BJ (cell line): ENCODE measurements around the gene IKBKG. TPM values are rescaled to one million over a fixed set of nuclear protein-coding genes. Genes with fewer than 3 reads are reported as not detected.
"Not testable (repeated sequence)": the region's sequence is repeated elsewhere in the genome, so short reads cannot be mapped to it uniquely, and the experiment has no call there.

Source experiments
- CTCF ChIA-PET: fragments of 350-600 bp; formaldehyde crosslinking; extraction: SDS; loops from one replicate; lab custom pipeline; 2021; ENCODE audit warnings: antibody characterized with exemption, inconsistent platforms; lab: Yijun Ruan, JAX
- POLR2A ChIA-PET: fragments of 300-600 bp; sonication (Branson Sonifier 250); formaldehyde crosslinking; extraction: SDS; loops from one replicate; lab custom pipeline; 2021; ENCODE audit warnings: antibody characterized with exemption; lab: Charles Lee
- DNase-seq: peaks from one replicate; pipeline ENCODE4 v3.0.0-alpha.2; 2011; ENCODE audit warnings: low read depth
- H3K27me3 ChIP-seq: 2 replicates; pipeline ENCODE4 v1.6.0; 2011; ENCODE audit warnings: low read length; ENCODE audit not compliant: control insufficient read depth, insufficient read depth
- H3K36me3 ChIP-seq: 2 replicates; pipeline ENCODE4 v1.5.1; 2011; ENCODE audit warnings: low read length; ENCODE audit not compliant: control insufficient read depth, insufficient read depth
- H3K4me3 ChIP-seq: 2 replicates; pipeline ENCODE4 v1.5.1; 2011; ENCODE audit warnings: low read depth, mild to moderate bottlenecking, control low read depth, low read length
- CTCF ChIP-seq: IDR thresholded peaks from 2 replicates; pipeline ENCODE4 v1.5.1; 2011; ENCODE audit warnings: low read depth, mild to moderate bottlenecking, control low read depth, inconsistent platforms, low read length, moderate library complexity; ENCODE audit not compliant: insufficient read depth
- polyA minus RNA-seq: library from RNA; depleted of rRNA, polyadenylated mRNA; stranded (reverse); fragments of >200 nt; gene quantifications from 2 replicates; pipeline ENCODE4 v1.2.3, GENCODE V29; 2011; rRNA and poly(A)+ RNA removed
- polyA plus RNA-seq: library from polyadenylated mRNA; depleted of rRNA; stranded (reverse); fragments of >200 nt; gene quantifications from 2 replicates; pipeline ENCODE4 v1.2.3, GENCODE V29; 2011; rRNA removed

Gene IKBKG
- polyA plus RNA-seq (22.6 and 38.8 TPM in 2 replicates), polyA minus RNA-seq (8.2 and 13.5 TPM in 2 replicates)

GRCh38 chrX:154547245-154548027, at the start of gene IKBKG:
Gene IKBKG (plus strand): TSS chrX:154547620. CDS start chrX:154552003, 4,383 bp downstream.
- peaks cover 3% of the 10 kb centered on the region for H3K36me3 ChIP-seq
- POLR2A ChIA-PET: no interaction called here
- TF ChIP-seq CTCF: no peak
- CTCF ChIA-PET: interaction anchor here (0.6 to 1.0 kb wide), 2 partner anchors 36 to 185 kb away, joined by 3 to 4 read pairs; no protein-coding TSS in a partner anchor
- H3K4me3 ChIP-seq: peak within 1 kb of the TSS; percentile 51
- no peaks in the 10 kb centered on the region for H3K27me3 ChIP-seq
- DNase-seq: peak; percentile 47

- POLR2A ChIA-PET, DNase-seq, H3K4me3 ChIP-seq, H3K27me3 ChIP-seq, H3K36me3 ChIP-seq, CTCF ChIA-PET: not testable (repeated sequence)
Observed at GRCh38 chrX:154501423-154501822, 46.0 kb upstream of the IKBKG start.

- DNase-seq: no peak
- no peak for TF ChIP-seq CTCF
- H3K4me3 ChIP-seq: no peak overlapping the region
- H3K36me3 ChIP-seq: no peaks in the 10 kb centered on the region
- POLR2A ChIA-PET: no interaction called here
- CTCF ChIA-PET: no interaction called here
- H3K27me3 ChIP-seq: no peaks in the 10 kb centered on the region
Observed at GRCh38 chrX:154502098-154502497, 45.3 kb upstream of the IKBKG start.

- POLR2A ChIA-PET: no interaction called here
- Histone ChIP-seq H3K4me3 (no peak overlapping the region), H3K36me3 (no peaks in the 10 kb centered on the region; the same call in 1 of the 2 replicates), H3K27me3 (no peaks in the 10 kb centered on the region)
- CTCF ChIA-PET: no interaction called here
- no peak for DNase-seq
- no peak for TF ChIP-seq CTCF
Observed at GRCh38 chrX:154502989-154503388, 44.4 kb upstream of the IKBKG start.

GRCh38 chrX:154505734-154506133, 41.7 kb upstream of the IKBKG start:
- DNase-seq: no peak
- ChIA-PET POLR2A (no interaction called here), CTCF (no interaction called here)
- Histone ChIP-seq H3K27me3 (no peaks in the 10 kb centered on the region), H3K36me3 (peaks cover 2% of the 10 kb centered on the region), H3K4me3 (no peak overlapping the region)
- TF ChIP-seq CTCF: no peak
